ENCODE measurements around the gene TBC1D5.

- TF ChIP-seq, protein P1, sequence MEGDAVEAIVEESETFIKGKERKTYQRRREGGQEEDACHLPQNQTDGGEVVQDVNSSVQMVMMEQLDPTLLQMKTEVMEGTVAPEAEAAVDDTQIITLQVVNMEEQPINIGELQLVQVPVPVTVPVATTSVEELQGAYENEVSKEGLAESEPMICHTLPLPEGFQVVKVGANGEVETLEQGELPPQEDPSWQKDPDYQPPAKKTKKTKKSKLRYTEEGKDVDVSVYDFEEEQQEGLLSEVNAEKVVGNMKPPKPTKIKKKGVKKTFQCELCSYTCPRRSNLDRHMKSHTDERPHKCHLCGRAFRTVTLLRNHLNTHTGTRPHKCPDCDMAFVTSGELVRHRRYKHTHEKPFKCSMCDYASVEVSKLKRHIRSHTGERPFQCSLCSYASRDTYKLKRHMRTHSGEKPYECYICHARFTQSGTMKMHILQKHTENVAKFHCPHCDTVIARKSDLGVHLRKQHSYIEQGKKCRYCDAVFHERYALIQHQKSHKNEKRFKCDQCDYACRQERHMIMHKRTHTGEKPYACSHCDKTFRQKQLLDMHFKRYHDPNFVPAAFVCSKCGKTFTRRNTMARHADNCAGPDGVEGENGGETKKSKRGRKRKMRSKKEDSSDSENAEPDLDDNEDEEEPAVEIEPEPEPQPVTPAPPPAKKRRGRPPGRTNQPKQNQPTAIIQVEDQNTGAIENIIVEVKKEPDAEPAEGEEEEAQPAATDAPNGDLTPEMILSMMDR (IDR thresholded peaks at IDR 0.05): no peak
- TF ChIP-seq SIN3A (IDR thresholded peaks at IDR 0.05; ENCODE audit: borderline replicate concordance, insufficient read depth, low read depth, low read length) (no peak), POLR2AphosphoS5 (IDR thresholded peaks at IDR 0.05; ENCODE audit: low read depth, low read length) (no peak)
Measured at GRCh38 chr3:17605934-17606333, 136.5 kb downstream of the TBC1D5 start.

Data from Panc1 (cell line).